ENCODE data around the gene COX5A. TPM values are rescaled to one million over a fixed set of nuclear protein-coding genes. Genes with fewer than 3 reads are reported as not detected.
"Not testable (repeated sequence)": the region's sequence is repeated elsewhere in the genome, so short reads cannot be mapped to it uniquely, and the experiment has no call there.

COX5A gene
- total RNA-seq, 2 donors from 2014 or later, result 45.2 to 66.3 TPM

DNA sequence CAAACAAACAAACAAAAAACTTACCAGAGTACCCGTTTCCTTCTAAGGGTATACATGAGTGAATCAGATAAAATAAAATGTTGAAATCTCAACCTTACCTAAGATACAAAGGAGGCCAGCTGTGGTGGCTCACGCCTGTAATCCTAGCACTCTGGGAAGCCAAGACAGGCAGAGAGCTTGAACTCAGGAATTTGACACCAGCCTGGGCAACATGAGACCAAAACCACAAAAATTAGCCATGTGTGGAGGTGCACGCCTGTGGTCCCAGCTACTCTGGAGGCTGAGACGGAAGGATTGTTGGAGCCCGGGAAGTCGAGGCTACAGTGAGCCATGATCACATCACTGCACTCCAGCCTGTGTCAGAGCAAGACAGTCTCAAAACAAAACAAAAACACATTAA, 20.2 kb downstream of the COX5A start:
- TF ChIP-seq CTCF (IDR thresholded peaks at IDR 0.05), result no peak
- Histone ChIP-seq H3K36me3 (peaks cover 26% of the 10 kb centered on the region), H3K27me3 (replicated peaks; ENCODE audit: insufficient read depth) (no peaks in the 10 kb centered on the region), H3K4me1 (ENCODE audit: control insufficient read depth in 1 of 2, low read depth in 2 of 2) (no peaks in the 10 kb centered on the region), H3K9me3 (no peaks in the 10 kb centered on the region), H3K27ac (no peak overlapping the region), H3K4me3 (no peak overlapping the region)
- DNase-seq (ENCODE audit: low spot score), result no peak
- ATAC-seq (ENCODE audit: insufficient number of reproducible peaks, low FRiP score, low read depth), result no peak

- H3K4me3 ChIP-seq; DNase-seq (ENCODE audit: low spot score); H3K36me3 ChIP-seq; H3K4me1 ChIP-seq (ENCODE audit: control insufficient read depth in 1 of 2, low read depth in 2 of 2); ATAC-seq (ENCODE audit: insufficient number of reproducible peaks, low FRiP score, low read depth); H3K27me3 ChIP-seq (replicated peaks; ENCODE audit: insufficient read depth); H3K9me3 ChIP-seq; H3K27ac ChIP-seq: not testable (repeated sequence)
Observed at GRCh38 chr15:74913799-74914198, 24.1 kb downstream of the COX5A start.

DNA sequence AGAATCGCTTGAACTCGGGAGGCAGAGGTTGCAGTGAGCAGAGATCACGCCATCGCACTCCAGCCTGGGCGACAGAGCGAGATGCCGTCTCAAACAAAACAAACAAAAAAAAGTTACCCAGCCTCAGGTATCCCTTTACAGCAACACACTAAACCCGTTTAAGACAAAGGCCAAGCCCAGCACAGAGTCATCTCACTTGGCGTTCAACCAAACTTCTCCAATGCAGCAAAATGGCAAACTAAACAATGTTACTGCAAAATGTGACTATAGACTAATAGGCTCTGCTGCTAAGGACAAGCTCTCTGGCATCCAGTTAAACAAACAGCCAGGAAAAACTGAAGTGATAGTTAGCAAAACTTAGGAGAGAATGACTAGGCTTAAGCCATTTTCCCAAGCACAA, 24.8 kb downstream of the COX5A start:
- Histone ChIP-seq H3K4me1 (ENCODE audit: control insufficient read depth in 1 of 2, low read depth in 2 of 2) (no peaks in the 10 kb centered on the region), H3K9me3 (no peaks in the 10 kb centered on the region), H3K27me3 (replicated peaks; ENCODE audit: insufficient read depth) (no peaks in the 10 kb centered on the region), H3K36me3 (peaks cover 4% of the 10 kb centered on the region), H3K4me3 (no peak overlapping the region), H3K27ac (no peak overlapping the region)
- no peak for DNase-seq (ENCODE audit: low spot score)
- no peak for ATAC-seq (ENCODE audit: insufficient number of reproducible peaks, low FRiP score, low read depth)
- TF ChIP-seq CTCF (IDR thresholded peaks at IDR 0.05), result no peak

DNA sequence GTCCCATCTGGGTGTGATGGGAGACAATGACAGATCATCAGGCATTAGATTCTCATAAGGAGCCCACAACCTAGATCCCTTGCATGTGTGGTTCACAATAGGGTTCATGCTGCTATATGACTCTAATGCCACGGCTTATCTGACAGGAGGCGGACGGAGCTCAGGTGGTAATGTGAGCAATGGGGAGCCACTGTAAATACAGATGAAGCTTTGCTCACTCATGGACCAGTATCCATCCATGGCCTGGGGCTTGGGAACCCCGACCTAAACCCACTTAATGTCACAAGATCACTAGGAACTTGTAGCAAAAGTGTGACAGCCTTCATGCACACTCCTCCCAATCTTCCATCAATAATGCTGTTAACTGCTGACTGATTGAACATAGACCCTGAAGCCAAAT, 29.2 kb downstream of the COX5A start:
- DNase-seq (ENCODE audit: low spot score) (no peak), ATAC-seq (ENCODE audit: insufficient number of reproducible peaks, low FRiP score, low read depth) (no peak)
- H3K27ac ChIP-seq, result no peak overlapping the region
- H3K9me3 ChIP-seq, result no peaks in the 10 kb centered on the region
- no peaks in the 10 kb centered on the region for H3K27me3 ChIP-seq (replicated peaks; ENCODE audit: insufficient read depth)
- H3K36me3 ChIP-seq, result peaks cover 12% of the 10 kb centered on the region
- H3K4me1 ChIP-seq (ENCODE audit: control insufficient read depth in 1 of 2, low read depth in 2 of 2), result peaks cover 16 to 29% of the 10 kb centered on the region in 2 donors
- TF ChIP-seq CTCF (IDR thresholded peaks at IDR 0.05), result no peak
- no peak overlapping the region for H3K4me3 ChIP-seq

- no peaks in the 10 kb centered on the region for H3K27me3 ChIP-seq (replicated peaks; ENCODE audit: insufficient read depth)
- peaks cover 20% of the 10 kb centered on the region for H3K36me3 ChIP-seq
- H3K4me3 ChIP-seq, result peak overlapping the region; percentile 94
- no peaks in the 10 kb centered on the region for H3K9me3 ChIP-seq
- TF ChIP-seq CTCF (IDR thresholded peaks at IDR 0.05), result no peak
- DNase-seq (ENCODE audit: low spot score) (no peak), ATAC-seq (ENCODE audit: insufficient number of reproducible peaks, low FRiP score, low read depth) (no peak)
- peak overlapping the region; percentile 91 for H3K27ac ChIP-seq
- peaks cover 16 to 29% of the 10 kb centered on the region in 2 donors for H3K4me1 ChIP-seq (ENCODE audit: control insufficient read depth in 1 of 2, low read depth in 2 of 2)
Observed at GRCh38 chr15:74907163-74907870, 30.6 kb downstream of the COX5A start.

All from thoracic aorta (tissue), 2 donors.